A549 treated with AZD2906 at 1 μM for 4 hours (cell line): ENCODE data around the gene AMMECR1. TPM values are rescaled to one million over a fixed set of nuclear protein-coding genes. Genes with fewer than 3 reads are reported as not detected.

Source experiments
- total RNA-seq: library from RNA; stranded (reverse); fragments of 200-300 nt; extraction: Qiagen RNA extraction; gene quantifications from 5 replicates; pipeline ENCODE4 v1.2.3, GENCODE V29; 2022

The AMMECR1 gene
- 6.1 to 8.4 TPM (median 7.3 TPM) in 5 replicates for total RNA-seq

GRCh38 chrX:110317820-110318663 is at the start of gene AMMECR1:
TSS of gene AMMECR1 (minus strand) at chrX:110318085. CDS start at chrX:110318071, 14 bp downstream.

DNA sequence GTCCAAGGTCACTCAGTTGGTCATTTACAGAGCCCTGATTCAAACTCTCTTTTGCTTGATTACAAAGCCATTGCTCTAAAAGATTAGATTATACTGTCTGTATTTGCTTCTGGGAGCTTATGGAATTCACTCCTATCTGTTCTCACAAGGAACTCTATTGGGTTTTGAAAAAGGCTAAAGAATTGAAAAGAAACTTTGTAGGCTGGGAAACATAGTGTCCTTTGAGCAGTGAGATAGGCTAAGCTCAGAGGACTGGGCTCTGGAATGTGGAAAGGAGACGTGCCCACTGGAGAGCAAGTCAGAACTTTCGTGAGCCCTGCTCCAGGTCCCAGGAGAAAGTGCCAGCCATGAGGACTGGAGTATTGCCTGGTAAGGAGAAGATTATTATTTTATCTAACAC is 40.7 kb upstream of the AMMECR1 start, which contains the start of gene RTL9:
Gene RTL9, plus strand, starts transcription at position 301 of the 400 bp plus-strand sequence. CDS start 91,770 bp downstream, outside the sequence.

Other genes with a start within 250 kb of the AMMECR1 start
- gene RTL9, start 40.8 kb upstream of the AMMECR1 start, total RNA-seq = 0.05 to 0.16 TPM (median 0.11 TPM) in 5 replicates